NCI-H2107 treated with DMSO at 0.1 percent for 48 hours (cell line): ENCODE measurements around the gene PTPRM.

Experiments
- DNase-seq: peaks from one replicate; lab custom pipeline; 2025; ENCODE audit not compliant: unreplicated experiment; lab: John Stamatoyannopoulos, UW

The PTPRM gene

GRCh38 chr18:7567474-7568425 lies 634 bp downstream of the PTPRM start:
- no peak for DNase-seq

- no peak for DNase-seq
Observed at GRCh38 chr18:7568426-7568825, 1.3 kb downstream of the PTPRM start.

DNA sequence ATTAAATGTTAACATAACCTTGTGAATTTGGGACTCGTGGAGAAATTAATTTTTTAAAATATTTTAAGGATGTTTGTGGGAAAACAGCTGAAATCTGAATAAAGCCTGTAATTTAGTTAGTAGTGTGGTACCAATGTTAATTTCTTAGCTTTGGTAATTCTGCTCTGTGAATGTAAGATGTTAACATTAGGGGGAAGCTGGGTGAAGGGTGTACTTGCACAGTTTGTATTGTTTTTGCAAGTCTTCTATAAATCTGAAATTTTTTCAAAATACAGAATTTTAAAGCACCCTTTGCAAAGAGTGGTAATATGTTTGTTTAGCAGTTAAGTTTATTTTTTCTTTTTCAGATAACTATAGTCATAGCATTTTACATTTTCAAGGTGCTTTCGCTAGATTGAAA lies 4.5 kb downstream of the PTPRM start:
- no peak for DNase-seq

GRCh38 chr18:7572822-7573221 lies 5.7 kb downstream of the PTPRM start:
- DNase-seq: no peak

DNA sequence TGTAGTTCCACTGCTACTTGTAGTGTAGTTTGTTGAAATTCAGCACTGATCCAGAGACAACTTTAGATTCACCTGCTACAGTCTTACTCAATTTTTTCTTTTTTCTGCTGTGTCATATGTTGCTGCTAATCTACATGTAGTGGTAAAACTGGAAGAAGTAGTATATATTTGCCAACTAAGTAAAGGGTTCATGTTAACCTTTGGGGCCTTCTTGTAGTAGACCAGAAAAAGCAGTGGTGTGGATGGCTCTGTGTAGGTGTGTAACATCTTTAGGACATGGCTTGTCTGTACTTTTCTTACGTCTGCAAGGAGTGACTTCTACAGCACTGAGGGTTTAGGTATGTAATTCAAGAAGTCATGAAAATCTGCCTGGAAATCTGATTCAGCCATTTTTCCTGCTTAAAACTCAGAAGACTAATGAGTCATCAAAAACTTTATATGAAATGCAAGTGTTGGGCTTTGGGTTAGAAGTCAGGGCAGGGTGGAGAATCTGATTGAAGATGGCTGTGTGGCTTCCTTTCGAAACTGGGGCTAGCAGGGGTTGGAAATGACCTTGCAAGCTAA lies 8.4 kb downstream of the PTPRM start:
- no peak for DNase-seq

DNA sequence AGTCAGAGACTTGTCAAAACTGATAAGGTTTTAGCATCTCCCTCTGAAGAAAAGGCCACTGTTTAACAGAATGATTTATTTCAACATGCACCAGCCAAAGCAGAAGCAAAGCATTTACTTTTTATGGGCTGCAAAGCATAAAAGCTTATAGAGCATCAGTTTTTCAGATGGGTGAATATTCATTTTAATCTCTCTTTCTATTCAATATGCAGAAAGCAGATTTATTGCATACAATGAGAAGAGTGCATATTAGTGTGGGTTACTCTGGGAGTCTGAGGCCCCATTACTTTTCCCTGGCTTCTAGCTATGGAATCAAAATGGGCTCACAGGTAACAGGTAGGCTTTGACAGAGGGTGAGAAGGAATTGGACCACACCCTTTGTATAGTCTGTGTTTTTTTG lies 9.0 kb downstream of the PTPRM start:
- no peak for DNase-seq

DNA sequence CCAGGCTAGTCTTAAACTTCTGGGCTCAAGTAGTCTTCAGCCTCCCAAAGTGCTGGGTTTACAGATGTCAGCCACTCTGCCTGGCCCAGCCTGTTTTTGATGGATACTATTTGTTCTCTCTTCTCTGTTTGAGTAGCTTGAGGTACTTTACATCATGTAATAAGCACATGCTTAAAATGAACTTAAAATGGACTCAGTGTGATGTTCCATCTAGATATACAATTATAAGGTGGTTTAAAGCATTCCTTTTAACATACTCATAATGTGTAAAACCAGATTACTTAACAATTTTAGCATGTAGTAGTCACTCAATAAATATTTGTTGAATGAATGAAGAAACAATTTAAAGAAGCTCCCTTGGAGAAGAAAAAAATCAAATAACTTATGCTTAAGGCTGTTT lies 9.6 kb downstream of the PTPRM start:
- DNase-seq: no peak

- no peak for DNase-seq
Observed at GRCh38 chr18:7577706-7578105, 10.6 kb downstream of the PTPRM start.

DNA sequence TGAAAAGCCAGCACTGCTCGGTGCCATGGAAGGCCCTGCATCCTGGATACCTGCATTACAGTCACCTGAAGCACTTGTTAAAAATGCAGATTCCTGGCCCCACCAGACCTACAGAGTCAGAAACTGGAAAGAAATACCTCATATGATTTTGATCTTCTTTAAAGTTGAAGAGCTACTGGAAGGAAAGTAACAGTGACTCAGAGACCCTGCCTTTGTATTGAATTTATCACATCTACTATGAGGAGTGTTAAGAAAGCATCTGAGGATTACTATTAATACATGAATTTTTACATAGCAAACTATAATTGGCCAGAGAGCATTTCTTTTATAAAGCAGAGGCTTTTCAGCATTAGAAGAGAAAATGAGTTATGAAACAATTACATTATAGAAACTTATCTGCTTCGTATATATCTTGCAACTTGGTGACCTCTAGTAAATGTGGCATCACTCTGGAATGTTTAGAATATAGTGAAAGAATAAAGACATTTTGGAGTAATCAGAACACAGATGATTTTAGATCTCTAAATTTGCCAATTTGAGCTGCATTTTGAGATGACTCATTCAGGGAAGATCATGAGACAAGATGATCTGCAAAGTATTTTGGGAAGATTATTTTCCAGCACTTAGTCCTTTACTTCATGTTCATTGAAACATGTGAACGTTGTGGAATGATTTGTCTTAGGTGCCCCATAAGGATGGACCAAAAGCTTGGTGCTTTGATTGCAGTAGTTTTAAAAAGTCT lies 12.2 kb downstream of the PTPRM start:
- no peak for DNase-seq

- DNase-seq: no peak
Observed at GRCh38 chr18:7579918-7580542, 12.9 kb downstream of the PTPRM start.

GRCh38 chr18:7584646-7585275 lies 17.6 kb downstream of the PTPRM start:
- no peak for DNase-seq

DNA sequence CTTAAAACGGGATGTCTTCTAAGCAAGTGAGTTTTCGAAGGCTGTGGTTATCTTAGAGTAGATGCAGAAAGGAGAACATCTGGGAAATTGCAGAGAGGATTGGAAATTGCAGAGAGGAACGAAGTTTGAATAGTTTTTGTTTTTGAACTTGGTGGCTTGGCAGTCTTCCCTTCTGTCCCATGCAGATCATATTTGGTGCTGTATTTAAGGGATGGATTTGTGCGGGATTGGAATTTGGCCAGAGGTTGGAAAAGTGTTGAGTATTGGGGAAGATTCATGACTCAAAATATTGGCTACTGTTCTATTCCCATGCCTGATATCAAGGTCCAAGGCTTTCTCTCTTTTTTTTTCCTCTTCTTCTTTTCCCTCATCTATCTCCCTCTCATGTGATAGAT lies 18.2 kb downstream of the PTPRM start:
- DNase-seq: no peak

DNA sequence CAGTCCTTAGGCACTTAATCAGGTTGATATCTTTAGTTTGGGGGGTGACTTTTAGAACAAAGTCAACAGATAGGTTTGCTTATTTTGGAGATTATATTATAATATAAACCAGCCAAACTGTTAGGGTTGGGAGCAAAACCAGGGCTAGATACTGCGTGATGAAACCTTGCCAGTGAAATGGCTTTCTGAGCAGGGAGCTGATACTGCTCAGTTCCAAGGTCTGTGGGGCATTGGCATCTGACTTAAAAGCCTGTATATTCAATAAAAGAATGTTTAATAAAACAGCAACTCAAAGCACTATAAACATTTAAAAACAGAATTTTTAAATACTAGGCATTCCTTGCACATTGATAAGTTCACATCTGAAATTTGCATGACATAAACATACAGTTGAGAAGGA lies 19.3 kb downstream of the PTPRM start:
- DNase-seq: no peak

- DNase-seq: no peak
Observed at GRCh38 chr18:7590826-7591560, 23.9 kb downstream of the PTPRM start.

GRCh38 chr18:7592305-7593071 lies 25.4 kb downstream of the PTPRM start:
- DNase-seq: no peak

- no peak for DNase-seq
Observed at GRCh38 chr18:7593218-7593819, 26.2 kb downstream of the PTPRM start.

- DNase-seq: no peak
Observed at GRCh38 chr18:7596147-7596546, 29.0 kb downstream of the PTPRM start.

- no peak for DNase-seq
Observed at GRCh38 chr18:7597500-7597899, 30.4 kb downstream of the PTPRM start.
